Left ventricle myocardium inferior (tissue), 1 donor: ENCODE results near the gene AFAP1. TPM values are rescaled to one million over a fixed set of nuclear protein-coding genes. Genes with fewer than 3 reads are reported as not detected.

Experiments
- DNase-seq: peaks from one replicate; pipeline ENCODE4 v3.0.0-alpha.2; 2020
- H3K27ac ChIP-seq: fragments of 200-600 bp; replicated peaks from 2 replicates; pipeline ENCODE4 v1.8.0; 2021
- H3K27me3 ChIP-seq: fragments of 200-600 bp; 2 replicates; pipeline ENCODE4 v1.8.0; 2021; ENCODE audit warnings: low read depth
- H3K36me3 ChIP-seq: fragments of 200-600 bp; 2 replicates; pipeline ENCODE4 v1.8.0; 2021
- H3K4me1 ChIP-seq: fragments of 200-600 bp; 2 replicates; pipeline ENCODE4 v1.8.0; 2021
- H3K4me3 ChIP-seq: fragments of 200-600 bp; 2 replicates; pipeline ENCODE4 v1.8.0; 2021; ENCODE audit warnings: mild to moderate bottlenecking, moderate library complexity
- H3K9me3 ChIP-seq: fragments of 200-600 bp; replicated peaks from 2 replicates; pipeline ENCODE4 v1.8.0; 2021
- CTCF ChIP-seq: fragments of 200-600 bp; IDR thresholded peaks from 2 replicates; pipeline ENCODE4 v1.8.0; 2021; ENCODE audit warnings: antibody characterized with exemption, mild to moderate bottlenecking, borderline replicate concordance
- intact Hi-C: fragments of 100-400 bp; cut with micrococcal nuclease; formaldehyde crosslinking; loops from one replicate; pipeline ENCODE4 v1.11.0; 2022
- total RNA-seq: library from RNA; stranded (reverse); fragmentation: NEBNext Ultra II Directional; extraction: Animal tissue kit (Norgen Biotek cat#: 25700); gene quantifications from one replicate; pipeline ENCODE4 v1.2.1, GENCODE V29; 2021
- donor health status: DM: no; HTN: yes; CAD: no; lungs with severe emphysema.

Gene AFAP1
- total RNA-seq, 1 donor from 2014 or later = 6.8 TPM

GRCh38 chr4:7826176-7826908 is 113.3 kb downstream of the AFAP1 start:
- H3K27ac ChIP-seq = peak overlapping the region; percentile 84
- peaks cover 69% of the 10 kb centered on the region for H3K4me1 ChIP-seq
- no peak overlapping the region for H3K4me3 ChIP-seq
- TF ChIP-seq CTCF = no peak
- no peaks in the 10 kb centered on the region for H3K9me3 ChIP-seq
- no peak for DNase-seq
- H3K27me3 ChIP-seq = no peaks in the 10 kb centered on the region
- H3K36me3 ChIP-seq = peaks cover 3% of the 10 kb centered on the region
- intact Hi-C loops = no loop called here

GRCh38 chr4:7824218-7824617 is 115.4 kb downstream of the AFAP1 start:
- intact Hi-C loops = no loop called here
- peaks cover 3% of the 10 kb centered on the region for H3K36me3 ChIP-seq
- H3K4me1 ChIP-seq = peaks cover 68% of the 10 kb centered on the region
- no peak for DNase-seq
- H3K27ac ChIP-seq = peak overlapping the region; percentile 91
- no peaks in the 10 kb centered on the region for H3K27me3 ChIP-seq
- TF ChIP-seq CTCF = no peak
- no peaks in the 10 kb centered on the region for H3K9me3 ChIP-seq
- no peak overlapping the region for H3K4me3 ChIP-seq

GRCh38 chr4:7823416-7823824 is 116.2 kb downstream of the AFAP1 start:
- no peak overlapping the region for H3K4me3 ChIP-seq
- TF ChIP-seq CTCF = no peak
- intact Hi-C loops = no loop called here
- peak overlapping the region; percentile 91 for H3K27ac ChIP-seq
- DNase-seq = peak; percentile 80
- no peaks in the 10 kb centered on the region for H3K9me3 ChIP-seq
- H3K27me3 ChIP-seq = no peaks in the 10 kb centered on the region
- H3K4me1 ChIP-seq = peaks cover 68% of the 10 kb centered on the region
- H3K36me3 ChIP-seq = peaks cover 3% of the 10 kb centered on the region

GRCh38 chr4:7822877-7823276 is 116.8 kb downstream of the AFAP1 start:
- peaks cover 3% of the 10 kb centered on the region for H3K36me3 ChIP-seq
- H3K27me3 ChIP-seq = no peaks in the 10 kb centered on the region
- intact Hi-C loops = no loop called here
- DNase-seq = no peak
- no peak for TF ChIP-seq CTCF
- H3K4me1 ChIP-seq = peaks cover 68% of the 10 kb centered on the region
- H3K9me3 ChIP-seq = no peaks in the 10 kb centered on the region
- peak overlapping the region; percentile 0 for H3K4me3 ChIP-seq
- H3K27ac ChIP-seq = peak overlapping the region; percentile 91

GRCh38 chr4:7822137-7822505 is 117.5 kb downstream of the AFAP1 start:
- no peak for TF ChIP-seq CTCF
- peak overlapping the region; percentile 91 for H3K27ac ChIP-seq
- intact Hi-C loops = no loop called here
- H3K36me3 ChIP-seq = peaks cover 3% of the 10 kb centered on the region
- peaks cover 66% of the 10 kb centered on the region for H3K4me1 ChIP-seq
- no peak overlapping the region for H3K4me3 ChIP-seq
- H3K9me3 ChIP-seq = no peaks in the 10 kb centered on the region
- DNase-seq = no peak
- no peaks in the 10 kb centered on the region for H3K27me3 ChIP-seq
